ENCODE measurements around the gene POLG2. TPM values are rescaled to one million over a fixed set of nuclear protein-coding genes. Genes with fewer than 3 reads are reported as not detected.

POLG2 gene
- total and polyA plus RNA-seq, 2 donors (not counting 3 experiments of a cell fraction or from before 2014, with no cell fraction given): 6.5 to 18.6 TPM

GRCh38 chr17:64491034-64491860 lies 5.6 kb downstream of the POLG2 start:
- no TSS peak for BruUV-seq (replicated peaks)
- peaks cover 15% of the 10 kb centered on the region for H3K4me1 ChIP-seq (ENCODE audit: control insufficient read depth, extremely low read depth, insufficient read depth, low read length)
- intact Hi-C loops (cut with micrococcal nuclease) (loop anchor here (1.0 kb wide), 2 partner anchors 71 to 184 kb away; no protein-coding TSS in a partner anchor), dilution Hi-C loops (cut with MboI; ENCODE audit: extremely low pct_ligation_motif_present, low sequenced_read_pairs) (no loop called here)
- no peak overlapping the region for H3K9ac ChIP-seq (replicated peaks; ENCODE audit: extremely low read depth, insufficient read depth, low read length)
- peak; percentile 58 for DNase-seq (ENCODE audit: low read depth, low spot score)
- ChIA-PET POLR2A (interaction anchor here (1.1 kb wide), 1 partner anchor 71 kb away, joined by 7 read pairs; no protein-coding TSS in a partner anchor), CTCF (interaction anchor here (0.6 to 6.5 kb wide), 34 partner anchors 13 to 447 kb away, joined by 3 to 345 read pairs (median 4); partner anchors contain the start of genes CEP95, DDX5, MILR1 and PECAM1)
- H3K27ac ChIP-seq (ENCODE audit: insufficient read depth, low read depth, low read length): no peak overlapping the region
- H3K4me3 ChIP-seq (replicated peaks in 1 of 3; ENCODE audit: insufficient read depth in 1 of 3, low read depth in 1 of 3, low read length in 3 of 3): no peak overlapping the region
- H3K27me3 ChIP-seq (ENCODE audit: control insufficient read depth in 2 of 2, insufficient read depth in 2 of 2, low read length in 2 of 2): no peaks in the 10 kb centered on the region
- peaks cover 4 to 15% of the 10 kb centered on the region in 2 experiments for H3K36me3 ChIP-seq (ENCODE audit: control insufficient read depth in 2 of 2, extremely low read depth in 1 of 2, insufficient read depth in 2 of 2, low read length in 2 of 2)
- peak; percentile 57 for FAIRE-seq
- H2AFZ ChIP-seq (ENCODE audit: low read depth, low read length): no peak overlapping the region
- no peaks in the 10 kb centered on the region for H4K20me1 ChIP-seq (replicated peaks; ENCODE audit: control insufficient read depth, extremely low read depth, insufficient read depth, low read length)
- no peaks in the 10 kb centered on the region for H3K9me1 ChIP-seq (replicated peaks; ENCODE audit: control insufficient read depth, extremely low read depth, insufficient read depth, low read length)
- H3K9me3 ChIP-seq (replicated peaks; ENCODE audit: control insufficient read depth, insufficient read depth, low read length): no peaks in the 10 kb centered on the region
- H3K79me2 ChIP-seq (ENCODE audit: control insufficient read depth, insufficient read depth, low read length): peaks cover 17% of the 10 kb centered on the region
- no peak overlapping the region for H3K4me2 ChIP-seq (ENCODE audit: insufficient read depth, low read length)
- TF ChIP-seq, protein P1, sequence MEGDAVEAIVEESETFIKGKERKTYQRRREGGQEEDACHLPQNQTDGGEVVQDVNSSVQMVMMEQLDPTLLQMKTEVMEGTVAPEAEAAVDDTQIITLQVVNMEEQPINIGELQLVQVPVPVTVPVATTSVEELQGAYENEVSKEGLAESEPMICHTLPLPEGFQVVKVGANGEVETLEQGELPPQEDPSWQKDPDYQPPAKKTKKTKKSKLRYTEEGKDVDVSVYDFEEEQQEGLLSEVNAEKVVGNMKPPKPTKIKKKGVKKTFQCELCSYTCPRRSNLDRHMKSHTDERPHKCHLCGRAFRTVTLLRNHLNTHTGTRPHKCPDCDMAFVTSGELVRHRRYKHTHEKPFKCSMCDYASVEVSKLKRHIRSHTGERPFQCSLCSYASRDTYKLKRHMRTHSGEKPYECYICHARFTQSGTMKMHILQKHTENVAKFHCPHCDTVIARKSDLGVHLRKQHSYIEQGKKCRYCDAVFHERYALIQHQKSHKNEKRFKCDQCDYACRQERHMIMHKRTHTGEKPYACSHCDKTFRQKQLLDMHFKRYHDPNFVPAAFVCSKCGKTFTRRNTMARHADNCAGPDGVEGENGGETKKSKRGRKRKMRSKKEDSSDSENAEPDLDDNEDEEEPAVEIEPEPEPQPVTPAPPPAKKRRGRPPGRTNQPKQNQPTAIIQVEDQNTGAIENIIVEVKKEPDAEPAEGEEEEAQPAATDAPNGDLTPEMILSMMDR (IDR thresholded peaks at IDR 0.05; ENCODE audit: extremely low read depth in 1 of 2, insufficient read depth in 1 of 2, low read depth in 1 of 2, low read length in 2 of 2): peak; percentile 74 to 76
- TF ChIP-seq MYC (IDR thresholded peaks at IDR 0.05; ENCODE audit: low read depth, low read length): no peak

GRCh38 chr17:64488301-64488700 lies 8.6 kb downstream of the POLG2 start:
- no TSS peak for BruUV-seq (replicated peaks)
- FAIRE-seq (no peak), DNase-seq (ENCODE audit: low read depth, low spot score) (no peak)
- Histone ChIP-seq H3K27me3 (ENCODE audit: control insufficient read depth in 2 of 2, insufficient read depth in 2 of 2, low read length in 2 of 2) (no peaks in the 10 kb centered on the region), H3K4me3 (replicated peaks in 1 of 3; ENCODE audit: insufficient read depth in 1 of 3, low read depth in 1 of 3, low read length in 3 of 3) (no peak overlapping the region), H3K9me1 (replicated peaks; ENCODE audit: control insufficient read depth, extremely low read depth, insufficient read depth, low read length) (no peaks in the 10 kb centered on the region), H3K9me3 (replicated peaks; ENCODE audit: control insufficient read depth, insufficient read depth, low read length) (no peaks in the 10 kb centered on the region), H3K9ac (replicated peaks; ENCODE audit: extremely low read depth, insufficient read depth, low read length) (no peak overlapping the region), H4K20me1 (replicated peaks; ENCODE audit: control insufficient read depth, extremely low read depth, insufficient read depth, low read length) (no peaks in the 10 kb centered on the region), H3K27ac (ENCODE audit: insufficient read depth, low read depth, low read length) (no peak overlapping the region), H3K36me3 (ENCODE audit: control insufficient read depth in 2 of 2, extremely low read depth in 1 of 2, insufficient read depth in 2 of 2, low read length in 2 of 2) (peaks cover 7 to 15% of the 10 kb centered on the region in 2 experiments), H3K79me2 (ENCODE audit: control insufficient read depth, insufficient read depth, low read length) (no peaks in the 10 kb centered on the region), H3K4me2 (ENCODE audit: insufficient read depth, low read length) (no peak overlapping the region), H3K4me1 (ENCODE audit: control insufficient read depth, extremely low read depth, insufficient read depth, low read length) (peaks cover 6% of the 10 kb centered on the region), H2AFZ (ENCODE audit: low read depth, low read length) (no peak overlapping the region)
- intact Hi-C loops (cut with micrococcal nuclease) (no loop called here), dilution Hi-C loops (cut with MboI; ENCODE audit: extremely low pct_ligation_motif_present, low sequenced_read_pairs) (loop anchor here (10.0 kb wide), 1 partner anchor 184 kb away; no protein-coding TSS in a partner anchor)
- no peak for TF ChIP-seq POLR2A (IDR thresholded peaks at IDR 0.05; ENCODE audit: low read depth, low read length)
- TF ChIP-seq MAX (IDR thresholded peaks at IDR 0.05; ENCODE audit: insufficient read depth, insufficient read length): no peak
- TF ChIP-seq JUN (IDR thresholded peaks at IDR 0.05; ENCODE audit: borderline replicate concordance, insufficient read depth, insufficient read length, low read depth): no peak
- TF ChIP-seq, protein P1 (IDR thresholded peaks at IDR 0.05; ENCODE audit: extremely low read depth in 1 of 2, insufficient read depth in 1 of 2, low read depth in 1 of 2, low read length in 2 of 2): no peak
- no peak for TF ChIP-seq FOS (IDR thresholded peaks at IDR 0.05; ENCODE audit: borderline replicate concordance, insufficient read depth, low read length)
- no peak for TF ChIP-seq POLR2AphosphoS5 (IDR thresholded peaks at IDR 0.05; ENCODE audit: insufficient read depth, low read depth, low read length)
- TF ChIP-seq MYC (IDR thresholded peaks at IDR 0.05; ENCODE audit: low read depth, low read length): no peak
- TF ChIP-seq EZH2 (IDR thresholded peaks at IDR 0.05; ENCODE audit: borderline replicate concordance, low read depth, low read length, severe bottlenecking): no peak
- no peak for TF ChIP-seq GATA2 (IDR thresholded peaks at IDR 0.05; ENCODE audit: insufficient read depth, insufficient read length, low read depth, low read length)
- ChIA-PET POLR2A (no interaction called here), CTCF (interaction anchor here (6.5 kb wide), 1 partner anchor 67 kb away, joined by 345 read pairs; no protein-coding TSS in a partner anchor)

Data from endothelial cell of umbilical vein (primary cell).